ENCODE results near the gene SLC2A4RG.

DNA sequence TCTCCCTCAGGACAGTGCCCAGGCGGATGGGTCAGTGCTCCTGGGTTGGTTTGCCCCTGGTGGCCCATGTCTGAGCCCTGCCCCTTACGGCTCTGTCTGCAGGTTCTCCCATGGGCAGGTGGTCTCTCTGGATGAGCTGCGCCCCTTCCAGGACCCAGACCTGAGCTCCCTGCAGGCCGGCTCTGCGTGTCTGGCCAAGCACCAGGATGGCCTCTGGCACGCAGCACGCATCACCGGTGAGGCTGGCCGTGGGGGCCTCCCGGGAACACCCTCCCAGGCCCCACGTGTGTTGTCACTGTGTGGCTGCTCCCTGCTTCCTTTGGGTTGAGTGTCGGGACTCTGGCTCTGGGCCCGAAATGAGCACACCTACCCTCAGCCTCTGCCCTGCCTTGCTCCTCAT, 6.5 kb upstream of the SLC2A4RG start:
- TF ChIP-seq, protein P1, sequence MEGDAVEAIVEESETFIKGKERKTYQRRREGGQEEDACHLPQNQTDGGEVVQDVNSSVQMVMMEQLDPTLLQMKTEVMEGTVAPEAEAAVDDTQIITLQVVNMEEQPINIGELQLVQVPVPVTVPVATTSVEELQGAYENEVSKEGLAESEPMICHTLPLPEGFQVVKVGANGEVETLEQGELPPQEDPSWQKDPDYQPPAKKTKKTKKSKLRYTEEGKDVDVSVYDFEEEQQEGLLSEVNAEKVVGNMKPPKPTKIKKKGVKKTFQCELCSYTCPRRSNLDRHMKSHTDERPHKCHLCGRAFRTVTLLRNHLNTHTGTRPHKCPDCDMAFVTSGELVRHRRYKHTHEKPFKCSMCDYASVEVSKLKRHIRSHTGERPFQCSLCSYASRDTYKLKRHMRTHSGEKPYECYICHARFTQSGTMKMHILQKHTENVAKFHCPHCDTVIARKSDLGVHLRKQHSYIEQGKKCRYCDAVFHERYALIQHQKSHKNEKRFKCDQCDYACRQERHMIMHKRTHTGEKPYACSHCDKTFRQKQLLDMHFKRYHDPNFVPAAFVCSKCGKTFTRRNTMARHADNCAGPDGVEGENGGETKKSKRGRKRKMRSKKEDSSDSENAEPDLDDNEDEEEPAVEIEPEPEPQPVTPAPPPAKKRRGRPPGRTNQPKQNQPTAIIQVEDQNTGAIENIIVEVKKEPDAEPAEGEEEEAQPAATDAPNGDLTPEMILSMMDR (IDR thresholded peaks at IDR 0.05; ENCODE audit: extremely low read depth in 1 of 2, insufficient read depth in 1 of 2, low read depth in 1 of 2, low read length in 2 of 2), result no peak
- TF ChIP-seq EZH2 (IDR thresholded peaks at IDR 0.05; ENCODE audit: borderline replicate concordance, low read depth, low read length, severe bottlenecking) (no peak), POLR2A (IDR thresholded peaks at IDR 0.05; ENCODE audit: low read depth, low read length) (no peak), POLR2AphosphoS5 (IDR thresholded peaks at IDR 0.05; ENCODE audit: insufficient read depth, low read depth, low read length) (no peak), JUN (IDR thresholded peaks at IDR 0.05; ENCODE audit: borderline replicate concordance, insufficient read depth, insufficient read length, low read depth) (no peak)
- TF ChIP-seq, protein P2, sequence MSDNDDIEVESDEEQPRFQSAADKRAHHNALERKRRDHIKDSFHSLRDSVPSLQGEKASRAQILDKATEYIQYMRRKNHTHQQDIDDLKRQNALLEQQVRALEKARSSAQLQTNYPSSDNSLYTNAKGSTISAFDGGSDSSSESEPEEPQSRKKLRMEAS (IDR thresholded peaks at IDR 0.05; ENCODE audit: insufficient read depth, insufficient read length), result no peak
